Skeletal muscle satellite cell (primary cell): Measurements from ENCODE around the gene SGCG.
"Not testable (repeated sequence)": the region's sequence is repeated elsewhere in the genome, so short reads cannot be mapped to it uniquely, and the experiment has no call there.

Experiments
- H3K27me3 ChIP-seq: 2 replicates; pipeline ENCODE4 v1.7.0; 2013; ENCODE audit warnings: low read length; ENCODE audit not compliant: control insufficient read depth, insufficient read depth
- H3K36me3 ChIP-seq: 2 replicates; pipeline ENCODE4 v1.7.0; 2013; ENCODE audit warnings: mild to moderate bottlenecking, control low read depth, low read length; ENCODE audit not compliant: insufficient read depth
- H3K4me1 ChIP-seq: 2 replicates; pipeline ENCODE4 v1.7.0; 2013; ENCODE audit warnings: low read length; ENCODE audit not compliant: control insufficient read depth, insufficient read depth
- H3K4me2 ChIP-seq: 2 replicates; pipeline ENCODE4 v1.7.0; 2013; ENCODE audit warnings: mild to moderate bottlenecking, low read length
- H3K4me3 ChIP-seq: 2 replicates; pipeline ENCODE4 v1.7.0; 2013; ENCODE audit warnings: low read length
- H3K9ac ChIP-seq: 2 replicates; pipeline ENCODE4 v1.7.0; 2013; ENCODE audit warnings: mild to moderate bottlenecking, low read depth, low read length, moderate library complexity
- H3K9me3 ChIP-seq: replicated peaks from 2 replicates; pipeline ENCODE4 v1.7.0; 2013; ENCODE audit warnings: mild to moderate bottlenecking, control low read depth, low read length

Gene SGCG

DNA sequence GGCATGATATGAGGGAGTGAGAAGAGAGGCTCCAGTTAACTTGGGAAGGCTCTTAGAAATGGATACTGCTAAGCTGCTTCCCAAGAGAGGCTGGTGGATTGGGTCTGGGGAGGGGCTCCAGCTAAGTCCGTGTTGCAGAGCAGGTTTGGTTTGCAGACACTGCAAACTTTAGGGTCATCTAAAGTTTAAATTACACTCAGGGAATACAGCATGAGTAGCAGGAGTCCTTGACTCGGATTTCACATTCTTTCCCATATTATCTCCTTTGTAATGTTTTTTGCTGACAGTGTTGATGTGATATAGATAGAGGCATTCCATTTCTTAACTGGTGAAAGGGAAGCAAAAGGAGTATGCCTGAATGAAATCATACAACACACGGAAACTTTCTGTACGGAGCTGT lies 31.9 kb downstream of the SGCG start:
- Histone ChIP-seq H3K4me1 (no peaks in the 10 kb centered on the region), H3K4me3 (no peak overlapping the region), H3K27me3 (no peaks in the 10 kb centered on the region), H3K4me2 (no peak overlapping the region), H3K9ac (no peak overlapping the region), H3K9me3 (no peaks in the 10 kb centered on the region), H3K36me3 (no peaks in the 10 kb centered on the region)

GRCh38 chr13:23231241-23231640 lies 50.5 kb downstream of the SGCG start:
- no peaks in the 10 kb centered on the region for H3K36me3 ChIP-seq
- no peak overlapping the region for H3K9ac ChIP-seq
- no peaks in the 10 kb centered on the region for H3K27me3 ChIP-seq
- no peaks in the 10 kb centered on the region for H3K9me3 ChIP-seq
- H3K4me2 ChIP-seq: no peak overlapping the region
- no peaks in the 10 kb centered on the region for H3K4me1 ChIP-seq
- no peak overlapping the region for H3K4me3 ChIP-seq

GRCh38 chr13:23235994-23236393 lies 55.2 kb downstream of the SGCG start:
- H3K9ac ChIP-seq: no peak overlapping the region
- no peak overlapping the region for H3K4me3 ChIP-seq
- no peaks in the 10 kb centered on the region for H3K4me1 ChIP-seq
- no peak overlapping the region for H3K4me2 ChIP-seq
- H3K27me3 ChIP-seq: no peaks in the 10 kb centered on the region
- no peaks in the 10 kb centered on the region for H3K36me3 ChIP-seq
- no peaks in the 10 kb centered on the region for H3K9me3 ChIP-seq

DNA sequence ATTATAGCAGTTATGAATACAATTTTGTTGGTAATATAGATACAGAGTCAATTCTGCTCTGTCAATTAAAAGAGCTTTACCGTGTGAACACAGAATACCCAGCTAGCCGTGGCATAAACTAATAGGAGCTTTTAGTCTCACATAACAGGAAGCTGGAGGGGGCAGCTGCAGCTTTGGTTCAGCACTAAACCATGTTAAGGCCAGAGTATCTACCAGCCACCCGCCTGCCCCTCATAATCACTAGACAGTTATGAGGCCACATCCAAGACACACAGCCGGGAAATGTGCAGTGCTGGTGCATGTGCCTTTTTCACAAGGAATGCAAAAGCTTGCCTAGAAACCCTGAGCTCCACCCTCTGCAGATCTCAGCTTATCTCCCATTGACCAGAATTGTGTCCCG lies 62.3 kb downstream of the SGCG start:
- H3K4me3 ChIP-seq: no peak overlapping the region
- no peaks in the 10 kb centered on the region for H3K4me1 ChIP-seq
- no peak overlapping the region for H3K4me2 ChIP-seq
- H3K9ac ChIP-seq: no peak overlapping the region
- H3K9me3 ChIP-seq: no peaks in the 10 kb centered on the region
- no peaks in the 10 kb centered on the region for H3K27me3 ChIP-seq
- H3K36me3 ChIP-seq: no peaks in the 10 kb centered on the region

DNA sequence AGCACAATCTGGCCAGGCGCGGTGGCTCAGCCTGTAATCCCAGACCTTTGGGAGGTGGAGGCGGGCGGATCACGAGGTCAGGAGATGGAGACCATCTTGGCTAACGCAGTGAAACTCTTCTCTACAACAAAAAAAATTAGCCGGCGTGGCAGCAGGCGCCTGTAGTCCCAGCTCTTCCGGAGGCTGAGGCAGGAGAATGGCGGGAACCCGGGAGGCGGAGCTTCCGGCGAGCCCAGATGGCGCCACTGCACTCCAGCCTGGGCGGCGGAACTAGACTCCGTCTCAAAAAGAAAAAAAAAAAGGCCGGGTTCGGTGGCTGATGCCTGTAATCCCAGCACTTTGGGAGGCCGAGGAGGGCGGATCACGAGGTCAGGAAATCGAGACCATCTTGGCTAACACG lies 67.6 kb downstream of the SGCG start:
- not testable (repeated sequence) for H3K27me3 ChIP-seq, H3K4me3 ChIP-seq, H3K9me3 ChIP-seq, H3K4me1 ChIP-seq, H3K9ac ChIP-seq, H3K4me2 ChIP-seq, H3K36me3 ChIP-seq

DNA sequence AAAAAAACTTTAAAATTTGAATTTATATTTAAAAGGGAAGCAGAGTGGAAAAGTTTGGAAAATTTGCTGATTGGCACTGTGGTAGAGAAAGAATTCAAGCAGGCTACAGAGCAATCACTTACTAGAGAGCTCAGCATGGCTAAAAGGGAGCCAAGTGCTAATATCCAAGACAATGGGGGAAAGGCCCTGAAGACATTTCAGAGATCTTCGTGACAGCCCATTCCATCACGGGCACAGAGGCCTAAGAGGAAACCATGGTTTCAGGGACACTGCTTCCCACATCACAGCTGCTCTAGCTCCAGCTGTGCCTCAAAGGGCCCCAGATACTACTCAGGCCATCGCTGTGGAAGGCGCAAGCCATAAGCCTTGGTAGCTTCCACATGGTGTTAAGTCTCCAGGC lies 73.7 kb downstream of the SGCG start:
- Histone ChIP-seq H3K4me2 (no peak overlapping the region), H3K9me3 (no peaks in the 10 kb centered on the region), H3K4me3 (no peak overlapping the region), H3K27me3 (no peaks in the 10 kb centered on the region), H3K9ac (no peak overlapping the region), H3K36me3 (no peaks in the 10 kb centered on the region), H3K4me1 (no peaks in the 10 kb centered on the region)

DNA sequence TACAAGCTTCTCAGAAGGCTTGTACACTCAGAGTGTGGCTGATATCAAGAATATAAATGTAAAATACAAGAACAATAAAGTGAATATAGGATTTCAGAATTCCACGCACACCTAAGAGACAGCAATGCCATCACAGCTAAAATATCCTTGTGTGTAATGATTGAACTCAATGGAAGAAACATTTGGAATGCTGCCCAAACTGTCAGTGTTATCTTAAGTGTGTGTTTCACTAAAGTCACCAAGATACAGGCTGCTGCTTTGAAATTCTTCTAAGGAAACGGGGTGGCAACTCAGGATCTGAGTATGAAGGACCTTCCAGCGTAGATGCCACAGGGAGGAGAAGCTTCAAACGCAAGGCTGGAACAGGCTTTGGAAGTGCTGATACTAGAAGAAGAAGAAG lies 86.8 kb downstream of the SGCG start:
- no peaks in the 10 kb centered on the region for H3K27me3 ChIP-seq

GRCh38 chr13:23268441-23268840 lies 87.7 kb downstream of the SGCG start:
- no peak overlapping the region for H3K9ac ChIP-seq
- no peaks in the 10 kb centered on the region for H3K9me3 ChIP-seq
- H3K36me3 ChIP-seq: no peaks in the 10 kb centered on the region
- no peaks in the 10 kb centered on the region for H3K27me3 ChIP-seq
- no peak overlapping the region for H3K4me2 ChIP-seq
- no peaks in the 10 kb centered on the region for H3K4me1 ChIP-seq
- H3K4me3 ChIP-seq: no peak overlapping the region

More for the DNA sequence above, 86.8 kb downstream of the SGCG start:
- no peak overlapping the region for H3K9ac ChIP-seq
- H3K4me2 ChIP-seq: no peak overlapping the region
- H3K4me3 ChIP-seq: no peak overlapping the region
- no peaks in the 10 kb centered on the region for H3K4me1 ChIP-seq
- H3K36me3 ChIP-seq: no peaks in the 10 kb centered on the region
- no peaks in the 10 kb centered on the region for H3K9me3 ChIP-seq

DNA sequence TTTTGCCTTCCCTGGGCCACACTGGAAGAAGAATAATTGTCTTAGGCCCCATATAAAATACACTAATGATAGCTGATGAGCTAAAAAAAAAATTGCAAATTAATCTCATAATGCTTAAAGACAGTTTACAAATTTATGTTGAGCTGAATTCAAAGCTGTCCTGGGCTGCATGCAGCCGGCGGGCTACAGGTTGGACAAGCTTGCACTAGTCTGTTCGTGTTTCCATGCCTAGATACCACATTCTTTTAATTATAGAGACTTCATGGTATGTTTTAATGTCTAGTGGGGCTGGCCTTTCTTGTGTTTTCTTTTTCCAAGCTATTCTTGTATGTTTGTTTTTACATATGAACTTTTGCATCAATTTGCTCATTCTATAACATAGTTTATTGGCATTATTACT lies 90.6 kb downstream of the SGCG start:
- Histone ChIP-seq H3K9ac (no peak overlapping the region), H3K4me3 (no peak overlapping the region), H3K4me2 (no peak overlapping the region), H3K9me3 (no peaks in the 10 kb centered on the region), H3K27me3 (no peaks in the 10 kb centered on the region), H3K4me1 (no peaks in the 10 kb centered on the region), H3K36me3 (no peaks in the 10 kb centered on the region)

GRCh38 chr13:23273498-23273897 lies 92.7 kb downstream of the SGCG start:
- H3K9me3 ChIP-seq: no peaks in the 10 kb centered on the region
- H3K36me3 ChIP-seq: no peaks in the 10 kb centered on the region
- no peak overlapping the region for H3K9ac ChIP-seq
- no peak overlapping the region for H3K4me2 ChIP-seq
- no peak overlapping the region for H3K4me3 ChIP-seq
- H3K27me3 ChIP-seq: no peaks in the 10 kb centered on the region
- H3K4me1 ChIP-seq: no peaks in the 10 kb centered on the region

DNA sequence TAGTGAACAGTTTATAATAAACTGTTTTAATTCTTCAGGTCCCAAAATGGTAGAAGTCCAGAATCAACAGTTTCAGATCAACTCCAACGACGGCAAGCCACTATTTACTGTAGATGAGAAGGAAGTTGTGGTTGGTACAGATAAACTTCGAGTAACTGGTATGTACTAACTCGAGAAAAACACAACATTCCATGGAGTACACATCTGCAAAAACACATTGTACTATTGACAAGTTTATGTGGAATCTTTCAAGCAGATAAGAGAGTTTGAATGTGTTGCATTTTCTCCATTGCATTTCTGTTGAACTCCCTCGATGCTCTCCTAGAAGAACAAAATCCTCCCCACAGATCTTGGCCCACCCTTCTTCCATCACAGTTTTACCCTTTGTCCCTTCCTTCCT lies 98.5 kb downstream of the SGCG start:
- Histone ChIP-seq H3K27me3 (no peaks in the 10 kb centered on the region), H3K4me3 (no peak overlapping the region), H3K4me2 (no peak overlapping the region), H3K36me3 (no peaks in the 10 kb centered on the region), H3K4me1 (no peaks in the 10 kb centered on the region), H3K9me3 (no peaks in the 10 kb centered on the region), H3K9ac (no peak overlapping the region)

DNA sequence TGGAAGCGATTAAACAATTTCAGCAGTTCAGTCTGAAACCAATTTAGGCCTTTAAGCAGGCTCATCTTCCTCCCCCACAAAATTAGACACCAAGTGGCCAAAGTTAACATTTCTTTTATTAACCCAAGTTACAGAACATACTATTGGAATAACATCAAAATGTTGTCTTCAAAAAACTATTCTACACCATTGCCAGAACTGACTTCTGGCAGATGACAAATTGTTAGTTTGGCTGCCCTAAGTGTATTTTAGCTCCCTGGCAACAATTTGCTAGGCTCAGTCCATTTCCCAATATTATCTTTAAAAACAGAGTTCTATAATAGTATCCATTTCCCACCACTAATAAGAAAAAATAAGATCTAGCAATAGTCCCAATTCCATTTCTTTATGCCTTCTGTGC lies 107.8 kb downstream of the SGCG start:
- no peak overlapping the region for H3K4me3 ChIP-seq

More for the DNA sequence above, 107.8 kb downstream of the SGCG start:
- Histone ChIP-seq H3K4me2 (no peak overlapping the region), H3K9ac (no peak overlapping the region), H3K9me3 (no peaks in the 10 kb centered on the region), H3K4me1 (peaks cover 33% of the 10 kb centered on the region), H3K27me3 (no peaks in the 10 kb centered on the region), H3K36me3 (no peaks in the 10 kb centered on the region)
